Thyroid gland (tissue), 4 donors: Measurements from ENCODE around the gene ZNF683.

ENCODE experiments used
- POLR2A ChIP-seq, 2 donors: fragments of 450-650 bp; IDR thresholded peaks; one replicate each; pipeline ENCODE4 v1.6.1; 2017; ENCODE audit warnings: antibody characterized with exemption in 2 of 2, mild to moderate bottlenecking in 2 of 2, moderate library complexity in 1 of 2
- TF ChIP-seq, protein P1 (sequence below), 6 experiments: fragments of 200-600 bp in 3 of 6; fragments of 450-650 bp in 3 of 6; sonication (generic) in 3 of 6; IDR thresholded peaks; one replicate each; pipeline ENCODE4 v1.5.1; 2016 to 2019; ENCODE audit warnings: antibody characterized with exemption in 6 of 6, mild to moderate bottlenecking in 2 of 6, inconsistent platforms in 1 of 6, moderate library complexity in 1 of 6

DNA sequence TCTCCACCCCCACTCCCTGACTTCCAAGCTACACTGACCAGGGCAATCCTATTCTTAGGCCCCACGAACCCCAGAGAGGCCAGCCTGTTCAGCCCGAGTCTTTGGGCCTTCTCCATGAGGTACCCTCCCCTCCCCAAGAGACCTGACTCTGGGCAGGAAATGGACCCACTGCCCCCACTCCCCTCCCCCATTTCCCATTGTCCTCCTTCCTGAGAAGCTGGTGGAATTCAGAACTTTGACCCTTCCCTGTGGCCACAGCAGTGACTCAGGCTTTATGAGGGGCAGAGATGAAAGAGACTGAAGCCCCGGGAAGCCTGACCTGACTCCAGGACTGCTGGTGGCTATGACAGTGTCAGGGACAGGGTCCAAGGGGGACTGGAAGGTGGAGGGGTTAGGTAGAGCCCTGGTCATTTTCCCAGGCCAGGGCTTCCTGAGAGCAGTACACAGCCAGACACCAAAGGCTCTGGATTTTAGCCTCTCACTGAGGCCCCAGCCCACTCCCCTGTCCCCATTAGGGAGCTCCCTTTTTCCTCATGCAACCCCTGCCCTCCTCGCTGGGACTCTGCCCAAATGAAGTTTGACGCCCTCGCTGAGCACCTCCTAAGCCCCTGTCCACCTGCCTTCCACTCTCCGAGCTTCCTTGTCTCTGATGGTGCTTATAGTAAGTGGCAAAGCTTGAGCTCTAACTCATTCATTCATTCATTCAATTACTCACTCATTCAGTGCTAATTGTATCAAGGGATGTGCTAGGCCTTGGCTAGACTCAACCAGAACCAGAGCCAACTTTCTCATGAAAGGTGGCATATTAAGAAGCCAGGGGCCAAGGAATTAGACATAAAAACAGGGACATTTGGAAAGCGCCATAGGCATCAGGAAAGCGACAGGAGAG is 21.6 kb downstream of the ZNF683 start:
- TF ChIP-seq, protein P1, sequence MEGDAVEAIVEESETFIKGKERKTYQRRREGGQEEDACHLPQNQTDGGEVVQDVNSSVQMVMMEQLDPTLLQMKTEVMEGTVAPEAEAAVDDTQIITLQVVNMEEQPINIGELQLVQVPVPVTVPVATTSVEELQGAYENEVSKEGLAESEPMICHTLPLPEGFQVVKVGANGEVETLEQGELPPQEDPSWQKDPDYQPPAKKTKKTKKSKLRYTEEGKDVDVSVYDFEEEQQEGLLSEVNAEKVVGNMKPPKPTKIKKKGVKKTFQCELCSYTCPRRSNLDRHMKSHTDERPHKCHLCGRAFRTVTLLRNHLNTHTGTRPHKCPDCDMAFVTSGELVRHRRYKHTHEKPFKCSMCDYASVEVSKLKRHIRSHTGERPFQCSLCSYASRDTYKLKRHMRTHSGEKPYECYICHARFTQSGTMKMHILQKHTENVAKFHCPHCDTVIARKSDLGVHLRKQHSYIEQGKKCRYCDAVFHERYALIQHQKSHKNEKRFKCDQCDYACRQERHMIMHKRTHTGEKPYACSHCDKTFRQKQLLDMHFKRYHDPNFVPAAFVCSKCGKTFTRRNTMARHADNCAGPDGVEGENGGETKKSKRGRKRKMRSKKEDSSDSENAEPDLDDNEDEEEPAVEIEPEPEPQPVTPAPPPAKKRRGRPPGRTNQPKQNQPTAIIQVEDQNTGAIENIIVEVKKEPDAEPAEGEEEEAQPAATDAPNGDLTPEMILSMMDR (IDR thresholded peaks at IDR 0.05) = no peak
- TF ChIP-seq POLR2A (IDR thresholded peaks at IDR 0.05) = no peak
